Measurements from ENCODE around the gene CDC42BPG.

The CDC42BPG gene

GRCh38 chr11:64858467-64859263 is 14.2 kb upstream of the CDC42BPG start:
- no peak for DNase-seq
- peaks cover 35% of the 10 kb centered on the region for H3K4me1 Mint-ChIP-seq
- no peak for TF ChIP-seq CTCF (IDR thresholded peaks at IDR 0.05)
- no peak overlapping the region for H3K4me3 Mint-ChIP-seq
- peaks cover 3% of the 10 kb centered on the region for H3K27me3 Mint-ChIP-seq (ENCODE audit: low read depth, poor library complexity)
- H3K36me3 Mint-ChIP-seq (ENCODE audit: low read depth): peaks cover 23% of the 10 kb centered on the region
- no peaks in the 10 kb centered on the region for H3K9me3 Mint-ChIP-seq
- H3K27ac Mint-ChIP-seq: no peak overlapping the region

GRCh38 chr11:64857485-64857884 is 13.0 kb upstream of the CDC42BPG start:
- Mint-ChIP-seq H3K4me3 (no peak overlapping the region), H3K27me3 (ENCODE audit: low read depth, poor library complexity) (peaks cover 3% of the 10 kb centered on the region), H3K4me1 (peaks cover 23% of the 10 kb centered on the region), H3K9me3 (no peaks in the 10 kb centered on the region), H3K36me3 (ENCODE audit: low read depth) (peaks cover 23% of the 10 kb centered on the region), H3K27ac (no peak overlapping the region)
- no peak for DNase-seq
- no peak for TF ChIP-seq CTCF (IDR thresholded peaks at IDR 0.05)

- Mint-ChIP-seq H3K27ac (no peak overlapping the region), H3K9me3 (no peaks in the 10 kb centered on the region), H3K4me1 (peaks cover 21% of the 10 kb centered on the region), H3K27me3 (ENCODE audit: low read depth, poor library complexity) (peaks cover 3% of the 10 kb centered on the region), H3K36me3 (ENCODE audit: low read depth) (peaks cover 23% of the 10 kb centered on the region), H3K4me3 (no peak overlapping the region)
- no peak for TF ChIP-seq CTCF (IDR thresholded peaks at IDR 0.05)
- DNase-seq: no peak
These were observed 12.2 kb upstream of the CDC42BPG start for GRCh38 chr11:64856382-64857227.

GRCh38 chr11:64855596-64856304 is 11.3 kb upstream of the CDC42BPG start:
- Mint-ChIP-seq H3K9me3 (no peaks in the 10 kb centered on the region), H3K4me3 (no peak overlapping the region), H3K27ac (peak overlapping the region; percentile 85), H3K36me3 (ENCODE audit: low read depth) (peaks cover 23% of the 10 kb centered on the region), H3K4me1 (peaks cover 23% of the 10 kb centered on the region), H3K27me3 (ENCODE audit: low read depth, poor library complexity) (peaks cover 3% of the 10 kb centered on the region)
- no peak for TF ChIP-seq CTCF (IDR thresholded peaks at IDR 0.05)
- no peak for DNase-seq

GRCh38 chr11:64854534-64855502 is 10.4 kb upstream of the CDC42BPG start:
- Mint-ChIP-seq H3K9me3 (no peaks in the 10 kb centered on the region), H3K36me3 (ENCODE audit: low read depth) (peaks cover 18% of the 10 kb centered on the region), H3K4me1 (peaks cover 23% of the 10 kb centered on the region), H3K27me3 (ENCODE audit: low read depth, poor library complexity) (peaks cover 3% of the 10 kb centered on the region), H3K27ac (peak overlapping the region; percentile 85), H3K4me3 (no peak overlapping the region)
- no peak for DNase-seq
- no peak for TF ChIP-seq CTCF (IDR thresholded peaks at IDR 0.05)

Measured in nephron progenitor cell (in vitro differentiated cells).